ENCODE measurements around the gene LAIR1.

Gene LAIR1

DNA sequence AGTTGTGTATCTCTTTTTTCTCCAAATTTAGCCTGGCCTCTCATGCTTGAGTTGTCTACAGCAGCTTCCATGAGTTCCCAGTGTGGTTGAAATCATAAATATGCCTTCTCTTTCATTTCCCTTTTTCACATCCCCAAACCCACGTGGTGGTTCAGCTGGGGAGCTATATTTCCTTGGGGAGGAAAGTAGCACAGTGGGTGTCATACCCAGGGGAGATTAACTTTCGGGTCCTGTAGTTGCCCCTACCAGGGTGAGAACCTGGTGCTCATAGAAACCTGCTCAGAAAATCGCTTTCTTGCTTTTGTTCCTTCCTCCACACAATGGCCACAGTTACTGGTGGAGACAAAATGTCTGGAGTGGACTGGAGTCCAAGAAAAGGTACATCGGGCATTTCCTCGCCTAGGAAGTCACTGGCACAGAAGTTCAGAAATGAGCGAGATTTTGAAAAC, 18.8 kb downstream of the LAIR1 start:
- Mint-ChIP-seq H3K36me3 (ENCODE audit: low read depth) (no peaks in the 10 kb centered on the region), H3K27ac (no peak overlapping the region), H3K9me3 (no peaks in the 10 kb centered on the region), H3K4me1 (ENCODE audit: low read depth) (no peaks in the 10 kb centered on the region), H3K27me3 (ENCODE audit: low read depth) (peaks cover 21% of the 10 kb centered on the region), H3K4me3 (no peak overlapping the region)
- no peak for DNase-seq (ENCODE audit: low spot score)

DNA sequence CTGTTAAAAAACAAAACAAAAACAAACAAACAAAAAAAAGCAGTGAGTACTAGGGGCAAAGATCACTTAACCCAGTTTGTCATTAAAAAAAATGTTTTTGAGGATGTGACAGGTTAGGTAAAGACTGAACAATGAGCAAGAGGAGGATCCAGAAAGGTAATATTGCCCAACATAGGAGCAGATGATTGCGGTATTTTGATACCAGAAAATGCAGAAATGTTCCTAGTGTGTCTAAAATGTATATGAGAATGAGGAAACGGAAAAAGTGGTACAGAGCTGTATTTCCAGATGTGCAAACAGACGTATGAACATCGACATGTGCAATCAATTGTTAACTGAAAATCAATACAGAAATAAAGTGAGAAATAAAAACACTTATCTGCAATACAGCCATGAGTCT, 20.9 kb downstream of the LAIR1 start:
- Mint-ChIP-seq H3K36me3 (ENCODE audit: low read depth) (no peaks in the 10 kb centered on the region), H3K4me3 (no peak overlapping the region), H3K27ac (no peak overlapping the region), H3K9me3 (no peaks in the 10 kb centered on the region), H3K27me3 (ENCODE audit: low read depth) (peaks cover 26% of the 10 kb centered on the region), H3K4me1 (ENCODE audit: low read depth) (peaks cover 3% of the 10 kb centered on the region)
- no peak for DNase-seq (ENCODE audit: low spot score)

DNA sequence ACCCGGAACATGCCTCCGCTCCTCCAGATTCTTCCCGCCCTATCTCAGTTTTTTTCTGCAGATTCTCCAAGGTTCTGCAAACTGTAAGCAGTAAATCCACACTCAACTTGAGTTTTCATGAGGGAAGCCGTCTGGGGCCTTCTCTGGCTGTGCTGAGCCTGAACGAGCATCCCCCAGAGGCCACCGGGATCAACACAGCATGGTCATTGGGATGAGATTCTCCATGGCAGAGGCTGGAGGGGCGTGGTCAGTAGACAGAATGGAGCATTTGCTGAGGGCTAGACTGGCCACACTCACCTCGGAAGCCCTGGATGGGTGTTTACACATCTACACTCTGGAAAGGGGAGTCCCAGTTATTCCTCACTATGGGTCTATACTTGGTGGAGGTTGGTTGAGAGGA, 23.4 kb downstream of the LAIR1 start:
- Mint-ChIP-seq H3K4me1 (ENCODE audit: low read depth) (peaks cover 3% of the 10 kb centered on the region), H3K27me3 (ENCODE audit: low read depth) (peaks cover 15% of the 10 kb centered on the region), H3K4me3 (no peak overlapping the region), H3K27ac (no peak overlapping the region), H3K9me3 (no peaks in the 10 kb centered on the region), H3K36me3 (ENCODE audit: low read depth) (no peaks in the 10 kb centered on the region)
- DNase-seq (ENCODE audit: low spot score), result no peak

GRCh38 chr19:54339646-54340358, 24.9 kb downstream of the LAIR1 start:
- H3K36me3 Mint-ChIP-seq (ENCODE audit: low read depth), result no peaks in the 10 kb centered on the region
- no peak overlapping the region for H3K27ac Mint-ChIP-seq
- peaks cover 3% of the 10 kb centered on the region for H3K4me1 Mint-ChIP-seq (ENCODE audit: low read depth)
- no peak overlapping the region for H3K4me3 Mint-ChIP-seq
- DNase-seq (ENCODE audit: low spot score), result no peak
- H3K27me3 Mint-ChIP-seq (ENCODE audit: low read depth), result peaks cover 12% of the 10 kb centered on the region
- no peaks in the 10 kb centered on the region for H3K9me3 Mint-ChIP-seq

- Mint-ChIP-seq H3K27ac (no peak overlapping the region), H3K4me3 (no peak overlapping the region), H3K36me3 (ENCODE audit: low read depth) (no peaks in the 10 kb centered on the region), H3K9me3 (no peaks in the 10 kb centered on the region), H3K4me1 (ENCODE audit: low read depth) (peaks cover 3% of the 10 kb centered on the region), H3K27me3 (ENCODE audit: low read depth) (peaks cover 21% of the 10 kb centered on the region)
- DNase-seq (ENCODE audit: low spot score), result no peak
These were observed 26.2 kb downstream of the LAIR1 start for GRCh38 chr19:54338521-54338920.

GRCh38 chr19:54337858-54338230, 26.9 kb downstream of the LAIR1 start:
- H3K9me3 Mint-ChIP-seq, result no peaks in the 10 kb centered on the region
- DNase-seq (ENCODE audit: low spot score), result no peak
- H3K4me1 Mint-ChIP-seq (ENCODE audit: low read depth), result peaks cover 3% of the 10 kb centered on the region
- H3K4me3 Mint-ChIP-seq, result no peak overlapping the region
- H3K27me3 Mint-ChIP-seq (ENCODE audit: low read depth), result peaks cover 22% of the 10 kb centered on the region
- H3K27ac Mint-ChIP-seq, result no peak overlapping the region
- no peaks in the 10 kb centered on the region for H3K36me3 Mint-ChIP-seq (ENCODE audit: low read depth)

DNA sequence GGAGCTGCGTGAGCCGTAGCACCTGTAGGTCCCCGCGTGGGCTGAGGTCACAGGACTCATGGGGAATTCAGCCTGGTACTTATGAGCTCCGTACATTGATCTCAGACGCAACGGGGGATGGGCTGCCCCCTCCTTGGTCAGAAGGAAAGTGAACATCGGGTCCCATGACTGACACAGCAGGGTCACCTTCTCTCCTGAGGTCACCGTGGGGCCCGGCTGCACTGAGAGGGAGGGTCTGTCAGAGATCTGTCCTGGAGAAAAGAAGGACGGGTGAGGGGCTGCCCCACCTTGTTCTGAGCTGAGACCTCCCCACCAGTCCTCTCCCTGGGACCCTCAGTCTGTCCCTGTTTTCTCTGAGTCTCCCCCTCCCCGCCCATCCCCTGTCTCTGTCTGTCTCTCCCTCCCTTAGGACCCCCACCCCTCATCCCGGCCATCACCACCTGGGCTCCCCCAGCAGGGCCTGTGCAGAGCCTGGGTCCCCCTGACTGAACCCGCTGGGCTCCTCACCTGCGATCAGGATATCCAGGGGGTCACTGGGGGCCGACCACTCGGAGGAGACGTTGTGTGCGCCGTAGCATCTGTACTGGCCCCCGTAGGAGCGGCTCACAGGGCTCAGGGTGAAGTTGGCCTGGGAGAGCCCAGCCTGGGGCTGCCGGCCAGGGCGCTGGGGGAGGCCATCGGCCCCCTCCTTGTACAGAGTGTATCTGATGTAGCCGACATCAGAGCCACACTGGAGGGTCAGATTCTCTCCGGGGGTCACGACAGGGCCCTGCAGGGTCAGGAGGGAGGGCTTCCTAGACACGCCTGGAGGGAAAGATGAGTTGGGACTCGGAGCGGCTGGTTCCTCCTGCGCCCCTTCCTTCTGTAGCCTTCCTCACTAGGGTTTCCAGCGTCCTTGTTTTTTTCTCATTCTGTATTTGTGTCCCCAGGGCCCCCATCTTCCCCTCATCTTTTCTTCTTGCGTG, 27.6 kb downstream of the LAIR1 start:
- Mint-ChIP-seq H3K4me1 (ENCODE audit: low read depth) (peaks cover 3% of the 10 kb centered on the region), H3K4me3 (no peak overlapping the region), H3K9me3 (no peaks in the 10 kb centered on the region), H3K27ac (no peak overlapping the region), H3K36me3 (ENCODE audit: low read depth) (no peaks in the 10 kb centered on the region), H3K27me3 (ENCODE audit: low read depth) (peaks cover 22% of the 10 kb centered on the region)
- no peak for DNase-seq (ENCODE audit: low spot score)

GRCh38 chr19:54335979-54336892, 28.5 kb downstream of the LAIR1 start:
- peaks cover 3% of the 10 kb centered on the region for H3K4me1 Mint-ChIP-seq (ENCODE audit: low read depth)
- H3K36me3 Mint-ChIP-seq (ENCODE audit: low read depth), result no peaks in the 10 kb centered on the region
- H3K27ac Mint-ChIP-seq, result no peak overlapping the region

GRCh38 chr19:54335164-54335563, 29.6 kb downstream of the LAIR1 start:
- Mint-ChIP-seq H3K4me3 (no peak overlapping the region), H3K27ac (no peak overlapping the region), H3K9me3 (no peaks in the 10 kb centered on the region), H3K4me1 (ENCODE audit: low read depth) (peaks cover 3% of the 10 kb centered on the region), H3K36me3 (ENCODE audit: low read depth) (no peaks in the 10 kb centered on the region), H3K27me3 (ENCODE audit: low read depth) (peaks cover 20% of the 10 kb centered on the region)
- no peak for DNase-seq (ENCODE audit: low spot score)

More at GRCh38 chr19:54335979-54336892, 28.5 kb downstream of the LAIR1 start:
- no peak for DNase-seq (ENCODE audit: low spot score)
- Mint-ChIP-seq H3K4me3 (no peak overlapping the region), H3K27me3 (ENCODE audit: low read depth) (peaks cover 22% of the 10 kb centered on the region), H3K9me3 (no peaks in the 10 kb centered on the region)

- no peaks in the 10 kb centered on the region for H3K9me3 Mint-ChIP-seq
- no peak overlapping the region for H3K27ac Mint-ChIP-seq
- H3K4me3 Mint-ChIP-seq, result no peak overlapping the region
- peaks cover 10% of the 10 kb centered on the region for H3K27me3 Mint-ChIP-seq (ENCODE audit: low read depth)
- H3K36me3 Mint-ChIP-seq (ENCODE audit: low read depth), result no peaks in the 10 kb centered on the region
- no peak for DNase-seq (ENCODE audit: low spot score)
- H3K4me1 Mint-ChIP-seq (ENCODE audit: low read depth), result no peaks in the 10 kb centered on the region
These were observed 31.0 kb downstream of the LAIR1 start for GRCh38 chr19:54333586-54334298.

DNA sequence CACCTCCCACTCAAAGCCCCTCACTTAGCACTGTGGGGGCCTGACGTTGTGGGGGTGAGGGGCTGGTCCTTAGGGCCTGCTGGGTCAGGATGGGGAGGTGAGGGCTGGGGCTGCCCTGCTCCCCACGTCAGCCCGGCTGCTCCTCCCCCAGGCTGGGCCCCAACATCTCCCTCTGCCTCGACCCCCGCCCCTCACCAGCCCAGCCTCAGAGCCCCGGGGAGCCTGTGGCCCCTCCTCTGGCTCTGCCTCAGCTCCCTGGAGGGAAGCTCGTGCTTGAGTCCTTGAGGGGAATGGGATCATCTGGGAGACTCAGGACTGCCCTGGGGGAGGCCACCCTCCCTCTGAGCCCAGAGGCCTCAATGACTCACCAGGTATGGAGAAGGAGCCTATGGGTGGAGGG, 32.6 kb downstream of the LAIR1 start:
- no peaks in the 10 kb centered on the region for H3K9me3 Mint-ChIP-seq
- H3K27me3 Mint-ChIP-seq (ENCODE audit: low read depth), result peaks cover 10% of the 10 kb centered on the region
- H3K27ac Mint-ChIP-seq, result no peak overlapping the region
- DNase-seq (ENCODE audit: low spot score), result no peak
- peaks cover 5% of the 10 kb centered on the region for H3K4me1 Mint-ChIP-seq (ENCODE audit: low read depth)
- H3K4me3 Mint-ChIP-seq, result no peak overlapping the region
- H3K36me3 Mint-ChIP-seq (ENCODE audit: low read depth), result no peaks in the 10 kb centered on the region

GRCh38 chr19:54331626-54332025, 33.1 kb downstream of the LAIR1 start:
- Mint-ChIP-seq H3K36me3 (ENCODE audit: low read depth) (no peaks in the 10 kb centered on the region), H3K27me3 (ENCODE audit: low read depth) (peaks cover 10% of the 10 kb centered on the region), H3K27ac (no peak overlapping the region), H3K4me1 (ENCODE audit: low read depth) (peaks cover 8% of the 10 kb centered on the region), H3K4me3 (no peak overlapping the region), H3K9me3 (no peaks in the 10 kb centered on the region)
- no peak for DNase-seq (ENCODE audit: low spot score)

- Mint-ChIP-seq H3K4me1 (ENCODE audit: low read depth) (peaks cover 15% of the 10 kb centered on the region), H3K4me3 (no peak overlapping the region), H3K9me3 (no peaks in the 10 kb centered on the region), H3K36me3 (ENCODE audit: low read depth) (no peaks in the 10 kb centered on the region), H3K27ac (no peak overlapping the region), H3K27me3 (ENCODE audit: low read depth) (peaks cover 15% of the 10 kb centered on the region)
- no peak for DNase-seq (ENCODE audit: low spot score)
These were observed 35.1 kb downstream of the LAIR1 start for GRCh38 chr19:54329476-54330165.
